Smooth muscle cell (in vitro differentiated cells): ENCODE measurements around the gene ZNF205. TPM values are rescaled to one million over a fixed set of nuclear protein-coding genes. Genes with fewer than 3 reads are reported as not detected.
"Not testable (repeated sequence)": the region's sequence is repeated elsewhere in the genome, so short reads cannot be mapped to it uniquely, and the experiment has no call there.

ENCODE experiments used
- DNase-seq: peaks from one replicate; lab custom pipeline; 2025; ENCODE audit not compliant: unreplicated experiment; lab: John Stamatoyannopoulos, UW
- H2AFZ ChIP-seq: fragments of 200-600 bp; sonication (generic); 2 replicates; pipeline ENCODE4 v1.6.0; 2016; ENCODE audit warnings: antibody characterized with exemption, low read depth, mild to moderate bottlenecking
- H3F3A ChIP-seq: fragments of 200-600 bp; sonication (generic); 2 replicates; pipeline ENCODE4 v1.6.0; 2017; ENCODE audit warnings: antibody characterized with exemption, low read depth
- H3K27ac ChIP-seq: fragments of 200-600 bp; sonication (generic); 2 replicates; pipeline ENCODE4 v1.5.1; 2016; ENCODE audit warnings: low read depth, mild to moderate bottlenecking
- H3K27me3 ChIP-seq: fragments of 200-600 bp; sonication (generic); 2 replicates; pipeline ENCODE4 v1.6.1; 2016; ENCODE audit warnings: low read depth, mild to moderate bottlenecking
- H3K36me3 ChIP-seq: fragments of 200-600 bp; sonication (generic); 2 replicates; pipeline ENCODE4 v1.5.1; 2016; ENCODE audit warnings: low read depth
- H3K4me1 ChIP-seq: fragments of 200-600 bp; sonication (generic); 2 replicates; pipeline ENCODE4 v1.5.1; 2016; ENCODE audit warnings: low read depth
- H3K4me2 ChIP-seq: fragments of 200-600 bp; sonication (generic); 2 replicates; pipeline ENCODE4 v1.6.0; 2016; ENCODE audit warnings: mild to moderate bottlenecking
- H3K4me3 ChIP-seq: fragments of 200-600 bp; sonication (generic); 2 replicates; pipeline ENCODE4 v1.5.1; 2016; ENCODE audit warnings: mild to moderate bottlenecking
- H3K79me2 ChIP-seq: fragments of 200-600 bp; sonication (generic); 2 replicates; pipeline ENCODE4 v1.6.0; 2016; ENCODE audit warnings: low read depth, mild to moderate bottlenecking
- H3K9ac ChIP-seq: fragments of 200-600 bp; sonication (generic); 2 replicates; pipeline ENCODE4 v1.6.0; 2016; ENCODE audit warnings: low read depth
- H3K9me3 ChIP-seq: fragments of 200-600 bp; sonication (generic); replicated peaks from 2 replicates; pipeline ENCODE4 v1.5.1; 2016; ENCODE audit warnings: low read depth
- H4K20me1 ChIP-seq: fragments of 200-600 bp; sonication (generic); 2 replicates; pipeline ENCODE4 v1.6.0; 2016; ENCODE audit warnings: low read depth
- CTCF ChIP-seq: fragments of 200-600 bp; sonication (generic); IDR thresholded peaks from 2 replicates; pipeline ENCODE4 v1.5.1; 2017; ENCODE audit warnings: borderline replicate concordance, mild to moderate bottlenecking, antibody characterized with exemption; ENCODE audit not compliant: insufficient read depth, poor library complexity, severe bottlenecking
- WGBS: methylation state at CpG from one replicate; pipeline ENCODE4 v1.1.7; 2016; ENCODE audit warnings: low lambda C conversion rate; 5-methylcytosine and 5-hydroxymethylcytosine counted together
- polyA plus RNA-seq: library from polyadenylated mRNA; unstranded; fragments of >200 nt; fragmentation: Nextera tagmentation; extraction: Ambion mirVana; gene quantifications from 2 replicates; pipeline ENCODE4 v1.2.1, GENCODE V29; 2016
- total RNA-seq: library from RNA; depleted of rRNA; stranded (reverse); fragments of >200 nt; gene quantifications from 2 replicates; pipeline ENCODE4 v1.2.3, GENCODE V29; 2014

Gene ZNF205
- total and polyA plus RNA-seq, 2 experiments from 2014 or later: 7.2 to 11.9 TPM

- no peaks in the 10 kb centered on the region for H3K79me2 ChIP-seq
- no peaks in the 10 kb centered on the region for H3K27me3 ChIP-seq
- no peaks in the 10 kb centered on the region for H3F3A ChIP-seq
- no peak overlapping the region for H3K4me2 ChIP-seq
- H3K36me3 ChIP-seq: no peaks in the 10 kb centered on the region
- no peak overlapping the region for H3K9ac ChIP-seq
- H3K27ac ChIP-seq: no peak overlapping the region
- 93% methylated on average over 17 of the region's 17 CpGs for WGBS
- no peak overlapping the region for H3K4me3 ChIP-seq
- no peak overlapping the region for H2AFZ ChIP-seq
- TF ChIP-seq CTCF: no peak
- no peak for DNase-seq
- H3K4me1 ChIP-seq: no peaks in the 10 kb centered on the region
- H4K20me1 ChIP-seq: no peaks in the 10 kb centered on the region
- H3K9me3 ChIP-seq: no peaks in the 10 kb centered on the region
Observed at GRCh38 chr16:3080024-3080423, 32.4 kb upstream of the ZNF205 start.

- not testable (repeated sequence) for H3K4me2 ChIP-seq, H3K27me3 ChIP-seq, H4K20me1 ChIP-seq, H3K9me3 ChIP-seq, H3K4me1 ChIP-seq, H3K9ac ChIP-seq, H3K79me2 ChIP-seq, H3F3A ChIP-seq, DNase-seq, H3K36me3 ChIP-seq, H3K4me3 ChIP-seq, H3K27ac ChIP-seq, H2AFZ ChIP-seq
- 95% methylated on average over 9 of the region's 13 CpGs for WGBS
Observed at GRCh38 chr16:3081957-3082356, 30.4 kb upstream of the ZNF205 start.

- not testable (repeated sequence) for H3K27ac ChIP-seq, H3K4me2 ChIP-seq, H3K9me3 ChIP-seq, H3K27me3 ChIP-seq, H3K36me3 ChIP-seq, H4K20me1 ChIP-seq, DNase-seq, H3K4me1 ChIP-seq, H3K4me3 ChIP-seq, H3K79me2 ChIP-seq, H3K9ac ChIP-seq, H3F3A ChIP-seq, H2AFZ ChIP-seq
- WGBS: 91% methylated on average over 8 of the region's 8 CpGs
Observed at GRCh38 chr16:3083408-3083807, 29.0 kb upstream of the ZNF205 start.

- Histone ChIP-seq H3K9me3 (no peaks in the 10 kb centered on the region), H4K20me1 (no peaks in the 10 kb centered on the region), H3F3A (no peaks in the 10 kb centered on the region), H3K9ac (no peak overlapping the region), H3K4me1 (no peaks in the 10 kb centered on the region), H3K4me3 (no peak overlapping the region), H3K27ac (no peak overlapping the region), H3K4me2 (no peak overlapping the region), H3K79me2 (no peaks in the 10 kb centered on the region), H3K36me3 (no peaks in the 10 kb centered on the region), H3K27me3 (no peaks in the 10 kb centered on the region), H2AFZ (no peak overlapping the region)
- no peak for DNase-seq
- WGBS: 100% methylated on average over 1 of the region's 1 CpG
- no peak for TF ChIP-seq CTCF
Observed at GRCh38 chr16:3084491-3084890, 27.9 kb upstream of the ZNF205 start.

GRCh38 chr16:3084969-3085670, 27.3 kb upstream of the ZNF205 start:
- no peak overlapping the region for H3K4me2 ChIP-seq
- no peaks in the 10 kb centered on the region for H3K27me3 ChIP-seq
- no peak for DNase-seq
- no peaks in the 10 kb centered on the region for H3K9me3 ChIP-seq
- H3K9ac ChIP-seq: no peak overlapping the region
- H3F3A ChIP-seq: no peaks in the 10 kb centered on the region
- no peak overlapping the region for H3K27ac ChIP-seq
- H3K4me1 ChIP-seq: no peaks in the 10 kb centered on the region
- H3K4me3 ChIP-seq: no peak overlapping the region
- no peak for TF ChIP-seq CTCF
- no peaks in the 10 kb centered on the region for H3K79me2 ChIP-seq
- WGBS: 81% methylated on average over 7 of the region's 7 CpGs
- no peaks in the 10 kb centered on the region for H4K20me1 ChIP-seq
- no peaks in the 10 kb centered on the region for H3K36me3 ChIP-seq
- H2AFZ ChIP-seq: no peak overlapping the region
